ENCODE results near the gene CD200.

CD200 gene, protein sequence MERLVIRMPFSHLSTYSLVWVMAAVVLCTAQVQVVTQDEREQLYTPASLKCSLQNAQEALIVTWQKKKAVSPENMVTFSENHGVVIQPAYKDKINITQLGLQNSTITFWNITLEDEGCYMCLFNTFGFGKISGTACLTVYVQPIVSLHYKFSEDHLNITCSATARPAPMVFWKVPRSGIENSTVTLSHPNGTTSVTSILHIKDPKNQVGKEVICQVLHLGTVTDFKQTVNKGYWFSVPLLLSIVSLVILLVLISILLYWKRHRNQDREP

DNA sequence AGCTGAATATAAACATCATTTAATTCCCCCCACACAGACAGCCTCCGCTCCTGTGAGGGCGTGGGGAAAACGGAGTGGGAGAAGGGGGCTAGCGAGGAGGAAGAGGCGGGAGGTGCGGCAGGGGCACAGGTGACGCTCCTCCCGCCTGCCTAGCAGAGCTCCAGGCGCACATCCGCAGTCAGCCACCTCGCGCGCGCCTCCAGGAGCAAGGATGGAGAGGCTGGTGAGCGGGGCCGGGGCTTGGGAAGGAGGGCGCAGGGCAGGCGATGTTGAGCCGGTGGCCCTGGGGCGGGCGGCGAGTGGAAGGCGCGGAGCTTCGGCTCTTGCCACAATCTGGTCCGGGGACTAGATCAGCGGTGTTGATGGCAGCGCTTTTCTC lies at the start of gene CD200:
CD200 (plus strand) TSS at position 155 of the 379 bp plus-strand sequence; CDS start at position 212, 57 bp downstream.
- DNase-seq: peak; percentile 18 to 43 (median 31)

DNA sequence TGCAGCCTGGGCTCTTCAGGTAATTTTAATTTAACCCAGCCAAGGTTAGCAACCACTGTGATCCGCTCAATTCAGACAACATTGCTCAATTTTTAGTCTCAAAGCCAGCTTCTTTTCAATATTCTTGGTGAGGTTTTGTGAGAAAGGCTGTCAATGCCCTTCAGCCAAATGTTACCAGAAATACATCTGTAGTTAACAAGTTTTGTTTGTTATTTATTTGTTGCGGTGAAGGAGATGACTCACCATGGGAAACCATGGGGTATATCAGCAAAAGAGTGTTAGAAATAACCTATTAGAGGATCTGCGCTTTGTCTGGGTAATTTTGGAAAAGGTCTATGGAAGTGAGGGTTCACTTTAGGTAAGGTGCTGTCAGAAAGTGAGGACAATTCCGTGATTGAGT lies 43.9 kb upstream of the CD200 start:
- DNase-seq: no peak

- peak in 4 of 6 experiments; percentile 21 to 50 (median 35) for DNase-seq
These were observed 39.3 kb upstream of the CD200 start, which contains the start of gene SLC9C1 for GRCh38 chr3:112293368-112294321. Gene SLC9C1, minus strand, starts transcription at chr3:112294216. Its CDS starts 7,425 bp downstream, at chr3:112286791.

- no peak for DNase-seq
These were observed 35.2 kb upstream of the CD200 start for GRCh38 chr3:112297714-112298113.

GRCh38 chr3:112298781-112299180 lies 34.2 kb upstream of the CD200 start:
- DNase-seq: no peak

DNA sequence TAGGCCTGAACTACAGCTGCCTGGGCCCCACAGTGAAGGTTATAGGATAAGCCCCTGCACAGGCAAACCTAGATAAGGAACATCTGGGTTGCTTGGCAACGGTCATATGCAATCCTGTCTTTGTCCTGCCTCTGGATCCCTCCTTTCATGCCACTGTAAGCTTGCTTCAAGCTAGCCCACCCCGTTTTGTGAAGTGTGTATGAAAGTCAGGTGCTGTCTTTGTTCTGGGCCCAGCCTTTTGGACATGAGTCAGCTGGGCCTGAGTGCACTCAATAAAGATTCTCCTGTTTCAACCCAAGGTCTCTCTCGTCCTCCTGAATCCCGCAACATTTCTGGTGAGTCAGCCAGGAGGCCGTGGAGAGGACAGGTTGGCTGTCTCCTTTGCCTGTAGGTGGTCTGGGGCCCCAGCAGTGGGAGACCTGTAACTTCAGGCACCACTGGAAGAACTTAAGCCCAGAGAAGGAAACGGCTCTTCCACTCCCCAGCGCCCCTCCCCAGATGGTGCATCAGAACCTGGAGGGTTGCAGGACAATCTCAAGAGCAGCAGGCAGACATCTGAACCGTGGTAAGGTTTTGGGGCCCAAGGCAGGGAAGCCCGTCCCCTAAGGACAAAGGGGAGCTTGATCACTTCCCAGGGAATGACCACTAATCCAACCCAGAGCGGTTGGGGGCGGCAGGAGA lies 30.7 kb upstream of the CD200 start:
- no peak for DNase-seq

DNA sequence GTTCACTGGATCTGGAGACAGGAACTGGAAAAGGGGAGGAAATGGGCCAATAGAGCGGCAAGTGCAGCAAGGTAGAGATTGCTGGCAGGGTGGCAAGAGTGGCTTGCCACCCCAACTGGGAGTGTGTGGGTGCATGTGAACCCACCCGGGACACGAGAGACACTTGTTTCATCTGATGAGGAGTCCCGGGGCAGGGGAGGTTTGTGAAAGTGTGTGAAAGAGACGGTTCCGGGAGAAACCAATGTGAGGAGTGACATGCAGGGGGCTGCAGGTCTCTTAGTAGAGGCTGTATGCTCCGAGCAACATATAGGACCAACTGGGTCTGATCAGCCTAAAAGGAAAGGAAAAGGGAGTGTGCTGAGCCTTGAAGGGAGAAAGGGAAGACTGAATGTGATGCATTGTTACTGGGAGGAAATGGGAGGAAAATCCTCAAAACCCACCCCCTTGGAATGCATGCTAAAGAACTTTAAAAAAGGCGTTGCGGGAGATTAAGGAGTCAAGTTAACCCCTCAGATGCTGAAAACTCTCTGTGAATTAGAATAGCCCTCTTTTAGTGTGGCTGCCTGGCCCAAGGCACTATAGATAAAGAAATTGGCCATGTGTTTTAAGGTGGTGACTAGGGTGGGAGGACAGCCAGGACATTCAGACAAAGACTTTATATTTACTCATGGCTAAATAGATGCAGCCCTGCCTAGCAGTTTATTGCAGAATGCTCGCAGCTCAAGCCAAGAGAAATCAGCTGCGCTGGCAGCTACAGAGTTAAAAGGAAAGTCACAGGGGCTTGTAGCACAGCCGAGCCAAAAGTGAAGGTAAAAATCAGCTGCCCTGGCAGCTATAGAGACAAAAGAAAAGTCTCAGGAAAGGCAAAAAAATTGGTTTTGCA lies 29.8 kb upstream of the CD200 start:
- DNase-seq: peak in 1 of 6 experiments; percentile 72

DNA sequence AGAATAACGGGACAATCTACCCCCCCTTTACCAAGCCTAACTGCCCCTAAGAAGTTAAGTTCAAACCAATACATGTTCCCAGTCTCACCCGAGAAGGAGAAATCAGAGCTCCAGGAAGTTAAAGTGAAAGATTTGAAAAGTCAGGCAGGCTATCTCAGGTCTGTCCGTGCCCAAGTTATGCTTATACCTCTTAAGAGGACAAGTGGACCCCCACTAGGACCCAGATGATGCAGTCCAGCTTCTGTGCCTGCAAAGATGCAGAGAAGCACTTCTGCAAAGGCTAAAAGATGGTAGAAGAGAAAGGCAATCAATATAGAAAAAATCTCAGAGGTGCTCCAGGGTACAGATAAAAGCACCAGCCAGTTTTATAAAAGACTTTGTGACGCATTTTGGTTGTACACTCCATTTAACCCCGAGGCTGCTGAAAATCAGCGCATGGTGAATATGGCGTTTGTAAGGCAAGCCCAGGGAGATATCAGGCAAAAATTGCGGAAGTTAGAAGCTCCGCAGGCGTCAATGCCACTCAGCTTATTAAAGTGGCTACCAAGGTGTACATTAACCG lies 29.1 kb upstream of the CD200 start:
- DNase-seq: peak in 4 of 6 experiments; percentile 7 to 72 (median 32)

DNA sequence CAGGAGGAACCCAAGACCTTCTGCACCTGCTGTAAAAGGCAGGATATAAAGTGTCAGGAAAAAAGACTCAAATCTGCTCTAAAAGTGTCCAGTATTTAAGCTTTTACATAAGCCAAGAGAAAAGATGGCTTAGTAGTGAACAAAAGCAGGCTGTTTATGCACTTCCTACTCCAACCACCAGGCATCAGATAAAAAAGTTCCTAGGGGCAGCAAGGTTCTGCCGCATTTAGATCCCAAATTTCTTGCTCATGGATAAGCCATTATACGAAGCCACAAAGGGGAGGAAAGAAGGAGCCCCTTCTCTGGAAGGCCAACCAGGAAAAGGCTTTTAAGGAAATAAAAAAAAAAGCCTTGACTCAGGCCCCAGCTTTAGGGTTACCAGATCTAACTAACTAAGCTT lies 28.3 kb upstream of the CD200 start:
- DNase-seq: peak in 1 of 6 experiments; percentile 20

DNA sequence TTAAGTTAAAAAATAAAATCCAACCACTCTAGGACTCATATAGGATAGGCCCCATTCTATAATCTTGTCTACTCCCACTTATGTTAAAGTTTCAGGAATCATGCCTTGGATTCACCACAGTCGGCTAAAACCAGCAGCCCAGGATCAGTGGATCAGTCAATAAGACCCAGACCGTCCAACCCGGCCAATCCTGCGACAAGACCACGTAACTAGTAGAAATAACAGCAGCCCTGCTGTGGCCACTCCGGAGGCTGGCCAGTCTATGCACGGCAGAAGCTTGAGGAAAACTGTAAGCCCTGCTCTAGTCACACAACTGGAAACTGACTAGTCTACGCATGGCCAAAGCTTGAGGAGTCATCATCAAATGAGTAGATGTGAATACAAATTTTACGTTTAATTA lies 26.1 kb upstream of the CD200 start:
- DNase-seq: no peak

- DNase-seq: no peak
These were observed 25.4 kb upstream of the CD200 start for GRCh38 chr3:112307557-112307956.

DNA sequence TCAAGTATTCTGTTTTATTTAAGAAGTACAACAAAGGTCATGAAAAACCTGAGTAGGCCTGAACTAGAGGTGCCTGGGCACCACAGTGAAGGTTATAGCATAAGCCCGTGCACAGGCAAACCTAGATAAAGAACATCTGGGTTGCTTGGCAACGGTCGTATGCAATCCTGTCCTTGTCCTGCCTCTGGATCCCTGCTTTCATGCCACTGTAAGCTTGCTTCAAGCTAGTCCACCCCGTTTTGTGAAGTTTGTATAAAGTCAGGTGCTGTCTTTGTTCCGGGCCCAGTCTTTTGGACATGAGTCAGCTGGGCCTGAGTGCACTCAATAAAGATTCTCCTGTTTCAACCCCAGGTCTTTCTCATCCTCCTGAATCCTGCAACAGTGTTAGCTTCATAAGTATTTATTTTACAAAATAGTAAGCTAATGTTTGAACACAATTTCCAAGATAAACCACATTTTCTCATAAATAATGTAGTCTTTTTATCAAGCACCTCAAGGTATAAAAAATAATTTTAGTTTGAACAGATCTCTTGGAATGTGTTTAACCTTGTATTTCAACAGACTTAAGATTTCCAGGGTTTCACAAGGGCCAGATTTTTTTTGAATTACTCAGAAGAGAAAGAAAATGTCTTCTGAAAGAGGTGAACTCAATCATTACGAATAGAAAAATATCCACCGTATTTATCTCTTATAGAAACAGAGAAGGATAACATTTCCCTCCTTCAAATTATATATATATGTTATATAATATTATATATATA lies 24.6 kb upstream of the CD200 start:
- no peak for DNase-seq

DNA sequence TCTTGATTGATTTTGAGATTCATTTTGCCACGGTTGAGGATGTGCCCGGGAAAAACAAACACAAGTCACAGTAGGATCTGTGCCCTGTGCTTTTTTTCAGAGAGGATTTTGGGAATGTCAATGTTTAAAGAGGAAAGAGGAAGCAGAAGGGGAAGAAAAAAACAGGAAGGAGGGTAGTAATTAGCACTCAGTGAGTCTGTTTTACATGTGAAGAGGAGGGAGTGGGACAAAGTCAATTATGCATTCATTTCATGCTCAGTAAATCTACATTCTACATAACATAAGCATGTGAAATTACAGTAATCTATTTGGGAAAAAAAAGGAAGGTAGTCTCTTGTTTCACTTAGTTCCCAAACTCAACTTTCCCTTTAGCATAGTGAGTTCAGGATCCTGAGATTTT lies 18.3 kb upstream of the CD200 start:
- no peak for DNase-seq

DNA sequence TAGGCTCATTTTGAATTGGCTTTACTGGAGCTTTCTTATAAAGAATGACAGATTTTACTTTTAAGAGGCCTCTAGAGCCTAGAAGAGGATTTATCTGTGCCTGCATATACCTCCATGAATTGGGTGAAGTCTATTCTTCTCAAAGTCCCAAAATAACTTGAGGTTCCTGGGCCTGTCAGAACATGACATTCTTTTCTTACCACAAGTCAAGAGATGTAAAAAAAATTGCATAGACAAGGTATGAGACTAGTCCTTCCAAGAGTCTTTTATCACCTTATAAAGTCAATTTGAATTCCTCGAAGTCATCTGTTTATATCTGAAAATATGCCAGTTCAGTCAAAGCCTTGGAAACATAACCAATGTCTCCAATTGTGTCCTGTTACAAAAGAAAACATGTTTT lies 17.2 kb upstream of the CD200 start:
- no peak for DNase-seq

- DNase-seq: no peak
These were observed 13.3 kb upstream of the CD200 start for GRCh38 chr3:112319516-112320276.

DNA sequence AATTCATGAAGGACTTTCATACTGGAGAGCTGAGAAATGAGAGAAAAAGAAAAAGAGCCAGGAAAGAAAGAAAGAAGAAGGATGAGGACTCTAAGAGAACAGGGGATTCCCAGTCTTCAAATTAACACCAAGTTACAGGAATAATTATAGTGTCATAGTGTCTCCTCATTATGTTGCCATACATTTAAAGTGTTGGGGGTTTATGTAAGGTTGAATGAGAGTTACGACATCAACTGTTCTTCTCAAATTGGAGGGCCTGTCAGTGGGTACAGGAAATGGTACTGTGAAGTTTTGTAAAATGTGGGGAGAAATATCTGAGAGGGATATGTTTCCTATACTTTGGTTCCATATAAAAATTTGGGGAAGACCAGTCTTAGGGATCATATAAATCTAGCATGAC lies 12.3 kb upstream of the CD200 start:
- no peak for DNase-seq

- DNase-seq: no peak
These were observed 10.9 kb upstream of the CD200 start for GRCh38 chr3:112321867-112322652.

DNA sequence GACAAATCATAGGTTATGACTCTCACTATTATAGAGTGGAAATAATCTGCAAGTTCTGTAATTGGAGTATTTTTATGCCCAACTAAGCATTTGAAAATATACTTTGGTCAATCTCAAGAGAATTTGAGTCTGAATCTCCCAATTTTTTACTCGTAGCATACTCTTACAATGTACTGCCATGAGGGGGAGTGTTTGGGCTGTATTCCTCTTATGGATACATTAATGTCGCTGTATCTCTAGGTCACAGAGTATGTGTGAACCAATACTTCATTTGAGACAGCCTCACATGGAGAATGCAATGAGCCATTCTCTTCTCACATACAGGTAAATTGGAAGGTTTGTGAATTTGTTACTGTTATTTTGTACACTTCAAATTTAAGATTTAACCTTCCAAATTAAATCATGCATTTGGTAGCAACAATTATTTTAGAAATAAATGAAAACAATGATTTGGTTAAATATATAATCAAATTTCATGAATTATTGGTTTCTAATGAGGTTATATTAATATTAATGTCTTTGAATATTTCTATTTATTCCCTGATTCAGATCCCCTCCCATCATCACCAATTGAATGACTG lies 5.5 kb upstream of the CD200 start:
- peak in 5 of 6 experiments; percentile 11 to 68 (median 60) for DNase-seq

- no peak for DNase-seq
These were observed 1.1 kb upstream of the CD200 start for GRCh38 chr3:112331851-112332250.
